Dermis blood vessel endothelial cell (primary cell): ENCODE measurements around the gene NUAK1. TPM values are rescaled to one million over a fixed set of nuclear protein-coding genes. Genes with fewer than 3 reads are reported as not detected.
A peak's percentile ranks its signal among the peaks of the same experiment; 100 is the strongest.

Experiments
- DNase-seq: peaks from one replicate; pipeline ENCODE4 v3.0.0; 2010
- total RNA-seq: library from RNA; depleted of rRNA; stranded (reverse); fragments of >200 nt; gene quantifications from 2 replicates; pipeline ENCODE4 v1.2.3, GENCODE V29; 2014

NUAK1 gene
- total RNA-seq, result 73.9 and 158 TPM in 2 replicates

- DNase-seq, result peak; percentile 88
These were observed at the start of gene NUAK1 for GRCh38 chr12:106138633-106139421. TSS of gene NUAK1 (minus strand) at chr12:106138954. CDS start at chr12:106138653, 301 bp downstream.

- DNase-seq, result no peak
These were observed 49.5 kb upstream of the NUAK1 start for GRCh38 chr12:106188256-106188655.

GRCh38 chr12:106187842-106188241 lies 49.1 kb upstream of the NUAK1 start:
- DNase-seq, result no peak

GRCh38 chr12:106187155-106187789 lies 48.5 kb upstream of the NUAK1 start:
- no peak for DNase-seq

- no peak for DNase-seq
These were observed 45.0 kb upstream of the NUAK1 start for GRCh38 chr12:106183735-106184134.

- no peak for DNase-seq
These were observed 42.8 kb upstream of the NUAK1 start for GRCh38 chr12:106181401-106182114.

- no peak for DNase-seq
These were observed 40.3 kb upstream of the NUAK1 start for GRCh38 chr12:106179086-106179485.

- DNase-seq, result no peak
These were observed 39.8 kb upstream of the NUAK1 start for GRCh38 chr12:106178562-106178961.

GRCh38 chr12:106176560-106176959 lies 37.8 kb upstream of the NUAK1 start:
- DNase-seq, result no peak

- DNase-seq, result no peak
These were observed 36.1 kb upstream of the NUAK1 start for GRCh38 chr12:106174876-106175275.

GRCh38 chr12:106173442-106173841 lies 34.7 kb upstream of the NUAK1 start:
- no peak for DNase-seq

- no peak for DNase-seq
These were observed 32.5 kb upstream of the NUAK1 start for GRCh38 chr12:106171117-106171750.

- peak; percentile 7 for DNase-seq
These were observed 31.5 kb upstream of the NUAK1 start for GRCh38 chr12:106170285-106170684.

- DNase-seq, result no peak
These were observed 25.0 kb upstream of the NUAK1 start for GRCh38 chr12:106163712-106164111.

GRCh38 chr12:106161491-106161890 lies 22.7 kb upstream of the NUAK1 start:
- no peak for DNase-seq

- no peak for DNase-seq
These were observed 22.2 kb upstream of the NUAK1 start for GRCh38 chr12:106160915-106161314.

- DNase-seq, result no peak
These were observed 19.0 kb upstream of the NUAK1 start for GRCh38 chr12:106157802-106158201.

GRCh38 chr12:106154751-106155273 lies 16.1 kb upstream of the NUAK1 start:
- no peak for DNase-seq

- DNase-seq, result no peak
These were observed 13.6 kb upstream of the NUAK1 start for GRCh38 chr12:106152334-106152733.

GRCh38 chr12:106150555-106150954 lies 11.8 kb upstream of the NUAK1 start:
- DNase-seq, result no peak

- DNase-seq, result peak; percentile 61
These were observed 10.5 kb upstream of the NUAK1 start for GRCh38 chr12:106149096-106149784.

- DNase-seq, result peak; percentile 44
These were observed 9.2 kb upstream of the NUAK1 start for GRCh38 chr12:106147956-106148355.
